ENCODE measurements around the gene FOXN1.
A peak's percentile ranks its signal among the peaks of the same experiment; 100 is the strongest.
"Not testable (repeated sequence)": the region's sequence is repeated elsewhere in the genome, so short reads cannot be mapped to it uniquely, and the experiment has no call there.

FOXN1 gene

GRCh38 chr17:28505986-28506665, at the start of gene FOXN1:
Gene FOXN1, plus strand, starts transcription at chr17:28506348. Its CDS starts 17,622 bp downstream, at chr17:28523970.
- peak within 1 kb of the TSS; percentile 48 for H3K27ac ChIP-seq
- H3K36me3 ChIP-seq, result no peaks in the 10 kb centered on the region
- no peaks in the 10 kb centered on the region for H3K9me3 ChIP-seq (ENCODE audit: severe bottlenecking)
- no peak within 1 kb of the TSS for H3K4me3 ChIP-seq (ENCODE audit: low read depth, low read length)
- no peaks in the 10 kb centered on the region for H3K27me3 ChIP-seq (ENCODE audit: insufficient read depth, low read depth, severe bottlenecking)
- no peak for DNase-seq
- no peak for TF ChIP-seq CTCF (IDR thresholded peaks at IDR 0.05; ENCODE audit: low read depth, low read length)

DNA sequence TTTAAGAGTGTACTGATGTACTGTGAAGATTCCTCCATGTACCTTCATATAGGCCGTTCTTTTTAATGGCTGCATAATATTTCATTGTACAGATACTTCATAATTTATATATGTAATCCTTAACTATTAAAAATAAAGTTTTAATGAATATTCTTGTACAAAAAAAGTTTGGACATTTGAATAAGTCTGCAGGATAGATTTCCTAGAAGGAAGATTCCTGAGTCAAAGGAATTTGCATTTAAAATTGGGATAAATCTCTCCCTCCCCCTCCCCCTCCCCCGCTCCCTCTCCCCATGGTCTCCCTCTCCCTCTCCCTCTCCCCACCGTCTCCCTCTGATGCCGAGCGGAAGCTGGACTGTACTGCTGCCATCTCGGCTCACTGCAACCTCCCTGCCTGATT, 48.3 kb upstream of the FOXN1 start:
- Histone ChIP-seq H3K4me3 (ENCODE audit: low read depth, low read length) (no peak overlapping the region), H3K27ac (no peak overlapping the region), H3K9me3 (ENCODE audit: severe bottlenecking) (no peaks in the 10 kb centered on the region), H3K36me3 (no peaks in the 10 kb centered on the region), H3K27me3 (ENCODE audit: insufficient read depth, low read depth, severe bottlenecking) (no peaks in the 10 kb centered on the region)
- TF ChIP-seq CTCF (IDR thresholded peaks at IDR 0.05; ENCODE audit: low read depth, low read length), result no peak
- DNase-seq, result no peak

DNA sequence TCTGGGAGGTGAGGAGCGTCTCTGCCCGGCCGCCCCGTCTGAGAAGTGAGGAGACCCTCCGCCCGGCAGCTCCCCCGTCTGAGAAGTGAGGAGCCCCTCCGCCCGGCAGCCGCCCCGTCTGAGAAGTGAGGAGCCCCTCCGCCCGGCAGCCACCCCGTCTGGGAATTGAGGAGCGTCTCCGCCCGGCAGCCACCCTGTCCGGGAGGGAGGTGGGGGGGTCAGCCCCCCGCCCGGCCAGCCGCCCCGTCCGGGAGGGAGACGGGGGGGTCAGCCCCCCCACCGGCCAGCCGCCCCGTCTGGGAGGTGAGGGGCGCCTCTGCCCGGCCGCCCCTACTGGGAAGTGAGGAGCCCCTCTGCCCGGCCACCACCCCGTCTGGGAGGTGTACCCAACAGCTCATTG, 47.3 kb upstream of the FOXN1 start:
- H3K4me3 ChIP-seq (ENCODE audit: low read depth, low read length); H3K27me3 ChIP-seq (ENCODE audit: insufficient read depth, low read depth, severe bottlenecking); H3K27ac ChIP-seq; H3K9me3 ChIP-seq (ENCODE audit: severe bottlenecking); H3K36me3 ChIP-seq; DNase-seq: not testable (repeated sequence)

DNA sequence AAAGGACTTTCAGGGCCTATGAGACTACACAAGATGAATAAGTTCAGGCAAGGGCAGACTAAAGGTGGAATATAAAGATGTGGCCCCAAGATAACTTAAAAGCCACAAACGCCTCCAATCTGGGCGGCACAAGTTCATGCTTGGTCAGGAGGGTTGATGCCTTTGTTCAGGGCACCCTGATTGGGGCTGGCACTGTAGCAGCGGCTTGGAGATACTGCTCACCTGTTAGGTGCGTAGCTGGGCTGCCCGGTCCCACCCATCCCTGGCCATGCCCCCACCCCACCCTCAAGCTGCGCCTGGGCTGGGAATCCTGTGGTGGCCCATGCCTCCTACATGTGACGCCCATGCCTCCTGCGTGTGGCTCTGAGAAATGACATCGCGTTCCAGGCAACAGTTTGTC, 45.2 kb upstream of the FOXN1 start:
- Histone ChIP-seq H3K36me3 (no peaks in the 10 kb centered on the region), H3K4me3 (ENCODE audit: low read depth, low read length) (no peak overlapping the region), H3K9me3 (ENCODE audit: severe bottlenecking) (no peaks in the 10 kb centered on the region), H3K27me3 (ENCODE audit: insufficient read depth, low read depth, severe bottlenecking) (no peaks in the 10 kb centered on the region), H3K27ac (no peak overlapping the region)
- TF ChIP-seq CTCF (IDR thresholded peaks at IDR 0.05; ENCODE audit: low read depth, low read length), result no peak
- no peak for DNase-seq

DNA sequence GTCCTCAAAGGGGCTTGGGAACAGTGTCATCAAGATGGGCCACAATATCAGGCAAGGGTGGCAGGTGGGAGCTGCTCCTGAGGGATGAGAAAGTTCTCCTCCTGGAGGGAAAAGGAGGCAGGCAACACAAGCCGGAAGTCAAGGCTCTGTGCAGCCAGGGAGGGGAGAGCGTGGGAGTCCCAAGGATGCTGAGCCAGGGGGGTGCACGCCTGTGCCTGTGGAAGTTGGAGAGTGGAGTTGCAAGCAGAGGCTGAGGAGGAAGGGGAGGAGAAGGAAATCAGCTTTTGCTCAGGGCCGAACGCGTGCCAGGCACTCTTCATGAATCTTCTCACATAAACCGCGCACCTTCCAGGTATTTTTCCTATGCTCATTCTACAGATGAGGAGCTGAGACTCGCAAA, 40.1 kb upstream of the FOXN1 start:
- DNase-seq, result no peak

GRCh38 chr17:28466521-28467048, 39.6 kb upstream of the FOXN1 start:
- peak; percentile 69 for TF ChIP-seq CTCF (IDR thresholded peaks at IDR 0.05; ENCODE audit: low read depth, low read length)
- peak; percentile 70 for DNase-seq
- Histone ChIP-seq H3K9me3 (ENCODE audit: severe bottlenecking) (no peaks in the 10 kb centered on the region), H3K27me3 (ENCODE audit: insufficient read depth, low read depth, severe bottlenecking) (no peaks in the 10 kb centered on the region), H3K4me3 (ENCODE audit: low read depth, low read length) (no peak overlapping the region), H3K27ac (peak overlapping the region; percentile 35), H3K36me3 (no peaks in the 10 kb centered on the region)

More for the DNA sequence above, 40.1 kb upstream of the FOXN1 start:
- Histone ChIP-seq H3K27me3 (ENCODE audit: insufficient read depth, low read depth, severe bottlenecking) (no peaks in the 10 kb centered on the region), H3K4me3 (ENCODE audit: low read depth, low read length) (no peak overlapping the region), H3K27ac (peak overlapping the region; percentile 35), H3K9me3 (ENCODE audit: severe bottlenecking) (no peaks in the 10 kb centered on the region), H3K36me3 (no peaks in the 10 kb centered on the region)
- no peak for TF ChIP-seq CTCF (IDR thresholded peaks at IDR 0.05; ENCODE audit: low read depth, low read length)
